Fibroblast of lung (primary cell): ENCODE data around the gene ABHD15. TPM values are rescaled to one million over a fixed set of nuclear protein-coding genes. Genes with fewer than 3 reads are reported as not detected.

Experiments used
- DNase-seq, 2 donors: peaks; one replicate each; pipeline versions ENCODE4 v3.0.0 to v3.0.0-alpha.2; 2010; ENCODE audit warnings: low read depth in 2 of 2
- H2AFZ ChIP-seq: 2 replicates; pipeline ENCODE4 v1.5.1; 2012; ENCODE audit warnings: low read length, control low read depth, inconsistent platforms
- H3K27ac ChIP-seq: 2 replicates; pipeline ENCODE4 v1.5.1; 2011; ENCODE audit warnings: low read length, control low read depth; ENCODE audit not compliant: insufficient read depth
- H3K27me3 ChIP-seq: 2 replicates; pipeline ENCODE4 v1.5.1; 2011; ENCODE audit warnings: mild to moderate bottlenecking, low read length; ENCODE audit not compliant: control insufficient read depth, insufficient read depth
- H3K36me3 ChIP-seq: 2 replicates; pipeline ENCODE4 v1.5.1; 2011; ENCODE audit warnings: low read length; ENCODE audit not compliant: control insufficient read depth, insufficient read depth
- H3K4me1 ChIP-seq: 2 replicates; pipeline ENCODE4 v1.5.1; 2011; ENCODE audit warnings: low read length; ENCODE audit not compliant: control insufficient read depth, insufficient read depth; ENCODE audit errors: extremely low read depth
- H3K4me2 ChIP-seq: 2 replicates; pipeline ENCODE4 v1.5.1; 2011; ENCODE audit warnings: low read length, control low read depth; ENCODE audit not compliant: insufficient read depth; ENCODE audit errors: extremely low read depth
- H3K4me3 ChIP-seq, 4 experiments: fragments of 200-600 bp in 1 of 4; sonication (generic) in 1 of 4; replicated peaks in 1 of 4; 2 replicates each; pipeline ENCODE4 v1.5.1; 2011 to 2016; ENCODE audit warnings: low read length in 4 of 4, low read depth in 3 of 4, mild to moderate bottlenecking in 3 of 4, control low read depth in 2 of 4, inconsistent platforms in 1 of 4, mixed read lengths in 1 of 4; ENCODE audit not compliant: insufficient read depth in 1 of 4; ENCODE audit errors: control extremely low read depth in 1 of 4
- H3K79me2 ChIP-seq: 2 replicates; pipeline ENCODE4 v1.5.1; 2012; ENCODE audit warnings: mild to moderate bottlenecking, low read length, inconsistent platforms; ENCODE audit not compliant: control insufficient read depth, insufficient read depth
- H3K9ac ChIP-seq: 2 replicates; pipeline ENCODE4 v1.5.1; 2011; ENCODE audit warnings: mild to moderate bottlenecking, low read length, control low read depth; ENCODE audit not compliant: insufficient read depth
- H3K9me3 ChIP-seq: 2 replicates; pipeline ENCODE4 v1.5.1; 2012; ENCODE audit warnings: low read depth, low read length; ENCODE audit not compliant: control insufficient read depth, insufficient read depth
- H4K20me1 ChIP-seq: 2 replicates; pipeline ENCODE4 v1.5.1; 2011; ENCODE audit warnings: low read length; ENCODE audit not compliant: control insufficient read depth, insufficient read depth; ENCODE audit errors: extremely low read depth
- EZH2 ChIP-seq: IDR thresholded peaks from 2 replicates; pipeline ENCODE4 v1.5.1; 2012; ENCODE audit warnings: low read length, control low read depth, mild to moderate bottlenecking; ENCODE audit errors: missing control alignments
- polyA plus RNA-seq, 2 donors: library from polyadenylated mRNA; depleted of rRNA in 1 of 2; stranded (reverse) in 1 of 2; unstranded in 1 of 2; fragments of >200 nt; gene quantifications; 2 replicates each; pipeline ENCODE4 v1.2.1, GENCODE V29; 2011 to 2012; ENCODE audit warnings: missing spikeins in 1 of 2
- total RNA-seq: library from RNA; depleted of rRNA; stranded (reverse); fragments of >200 nt; gene quantifications from 2 replicates; pipeline ENCODE4 v1.2.1, GENCODE V29; 2014
- TF ChIP-seq, protein P1 (sequence below), 2 donors: IDR thresholded peaks in 1 of 2; conservative IDR thresholded peaks in 1 of 2; 1 replicate in 1 of 2; 2 replicates in 1 of 2; pipeline ENCODE4 v1.5.1; 2011 to 2012; ENCODE audit warnings: low read length in 2 of 2, control low read depth in 1 of 2, inconsistent platforms in 1 of 2, low read depth in 1 of 2, mild to moderate bottlenecking in 1 of 2

Gene ABHD15
- total and polyA plus RNA-seq, 2 donors (not counting 1 experiment from before 2014, with no cell fraction given), result 4.1 to 11.9 TPM

DNA sequence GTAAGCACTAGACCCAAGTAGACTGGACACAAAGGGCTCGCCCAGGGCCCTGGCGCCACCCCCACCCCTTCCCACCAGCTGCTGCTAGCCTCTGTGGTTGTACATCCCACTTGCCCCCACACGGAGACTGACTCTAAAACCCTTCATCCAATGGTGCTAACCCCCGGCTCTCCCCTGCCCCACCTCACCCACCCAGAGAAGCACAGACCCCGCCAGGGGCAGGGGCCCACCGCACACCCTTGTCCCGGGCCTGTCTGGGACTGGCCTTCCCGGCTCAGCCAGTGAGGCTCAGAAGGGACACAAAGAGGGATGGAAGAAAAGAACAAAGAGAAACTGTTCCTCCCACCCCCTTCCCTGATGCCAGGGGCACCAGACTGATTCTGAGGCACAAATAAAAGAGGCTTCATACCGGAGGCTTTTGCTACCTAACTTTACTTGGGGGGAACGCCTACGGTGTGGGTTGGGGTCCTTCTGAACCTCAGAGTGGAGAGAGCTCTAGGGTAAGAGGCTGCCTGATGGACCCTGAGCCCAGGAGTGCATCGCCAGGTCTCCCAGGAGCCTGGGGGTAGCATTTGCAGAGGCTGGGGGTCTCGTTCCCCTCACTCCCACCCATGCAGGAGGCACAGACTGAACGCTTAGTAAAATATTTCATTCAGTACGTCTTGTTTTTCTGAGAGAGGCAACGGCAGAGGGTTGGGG, 47.7 kb upstream of the ABHD15 start:
- H4K20me1 ChIP-seq, result no peaks in the 10 kb centered on the region
- no peaks in the 10 kb centered on the region for H3K9me3 ChIP-seq
- no peaks in the 10 kb centered on the region for H3K27me3 ChIP-seq
- no peak for TF ChIP-seq EZH2
- TF ChIP-seq, protein P1, sequence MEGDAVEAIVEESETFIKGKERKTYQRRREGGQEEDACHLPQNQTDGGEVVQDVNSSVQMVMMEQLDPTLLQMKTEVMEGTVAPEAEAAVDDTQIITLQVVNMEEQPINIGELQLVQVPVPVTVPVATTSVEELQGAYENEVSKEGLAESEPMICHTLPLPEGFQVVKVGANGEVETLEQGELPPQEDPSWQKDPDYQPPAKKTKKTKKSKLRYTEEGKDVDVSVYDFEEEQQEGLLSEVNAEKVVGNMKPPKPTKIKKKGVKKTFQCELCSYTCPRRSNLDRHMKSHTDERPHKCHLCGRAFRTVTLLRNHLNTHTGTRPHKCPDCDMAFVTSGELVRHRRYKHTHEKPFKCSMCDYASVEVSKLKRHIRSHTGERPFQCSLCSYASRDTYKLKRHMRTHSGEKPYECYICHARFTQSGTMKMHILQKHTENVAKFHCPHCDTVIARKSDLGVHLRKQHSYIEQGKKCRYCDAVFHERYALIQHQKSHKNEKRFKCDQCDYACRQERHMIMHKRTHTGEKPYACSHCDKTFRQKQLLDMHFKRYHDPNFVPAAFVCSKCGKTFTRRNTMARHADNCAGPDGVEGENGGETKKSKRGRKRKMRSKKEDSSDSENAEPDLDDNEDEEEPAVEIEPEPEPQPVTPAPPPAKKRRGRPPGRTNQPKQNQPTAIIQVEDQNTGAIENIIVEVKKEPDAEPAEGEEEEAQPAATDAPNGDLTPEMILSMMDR (conservative IDR thresholded peaks at IDR 0.05 in 1 of 2, IDR thresholded peaks at IDR 0.05 in 1 of 2; ENCODE audit: low read depth in 1 of 2, low read length in 2 of 2), result no peak
- no peak for DNase-seq
- no peak overlapping the region for H3K9ac ChIP-seq
- no peak overlapping the region for H3K4me2 ChIP-seq
- no peaks in the 10 kb centered on the region for H3K36me3 ChIP-seq
- peaks cover 17% of the 10 kb centered on the region for H3K4me1 ChIP-seq
- no peaks in the 10 kb centered on the region for H3K79me2 ChIP-seq
- H3K4me3 ChIP-seq, result no peak overlapping the region
- H3K27ac ChIP-seq, result no peak overlapping the region
- H2AFZ ChIP-seq, result no peak overlapping the region

DNA sequence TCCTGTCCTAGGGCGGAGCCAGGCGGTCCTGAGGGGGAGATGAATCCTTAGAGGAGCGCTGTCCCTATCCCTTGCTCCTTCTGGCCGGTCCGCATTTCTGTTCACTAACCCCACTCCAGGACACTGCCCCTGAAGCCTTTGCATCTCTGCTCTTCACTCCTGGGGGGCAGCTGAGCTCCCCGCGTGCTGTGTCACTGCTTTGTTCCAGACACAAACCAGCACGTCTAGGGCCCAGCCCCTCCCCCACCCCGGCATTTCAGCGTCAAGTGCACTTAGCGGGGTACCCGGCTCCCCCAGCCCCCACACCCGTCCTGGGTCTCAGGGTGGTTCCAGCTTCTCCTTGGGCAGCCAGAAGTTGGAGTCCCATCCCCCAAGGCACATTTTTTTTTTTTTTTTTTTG, 47.0 kb upstream of the ABHD15 start:
- H3K4me2 ChIP-seq, result peak overlapping the region; percentile 41

DNA sequence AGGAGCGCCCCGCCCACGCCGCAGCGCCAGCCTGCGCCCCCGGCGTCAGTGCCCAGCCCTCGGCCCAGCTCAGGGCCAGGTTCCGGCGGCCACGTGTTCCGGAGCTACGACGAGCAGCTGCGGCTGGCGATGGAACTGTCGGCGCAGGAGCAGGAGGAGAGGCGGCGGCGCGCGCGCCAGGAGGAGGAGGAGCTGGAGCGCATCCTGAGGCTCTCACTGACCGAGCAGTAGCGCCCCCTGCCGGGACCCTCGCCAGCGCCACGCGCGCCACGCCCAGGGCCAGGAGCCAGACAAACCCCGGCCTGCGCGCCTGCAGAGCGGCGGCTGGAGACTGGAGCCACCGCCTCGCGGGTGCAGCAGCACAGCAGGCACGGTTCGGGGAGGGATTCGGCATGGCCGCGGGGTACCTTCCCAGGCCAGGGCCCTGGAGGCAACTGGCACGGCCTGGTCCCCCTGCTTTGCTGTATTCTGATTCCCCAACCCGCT, 46.6 kb upstream of the ABHD15 start:
- Histone ChIP-seq H3K9ac (no peak overlapping the region), H3K4me2 (peak overlapping the region; percentile 41), H3K79me2 (no peaks in the 10 kb centered on the region), H2AFZ (peak overlapping the region; percentile 39), H3K4me3 (peak overlapping the region in 1 of 4 experiments; percentile 27), H3K9me3 (no peaks in the 10 kb centered on the region), H3K27ac (no peak overlapping the region), H3K27me3 (no peaks in the 10 kb centered on the region), H4K20me1 (no peaks in the 10 kb centered on the region), H3K36me3 (no peaks in the 10 kb centered on the region), H3K4me1 (peaks cover 10% of the 10 kb centered on the region)
- DNase-seq, result peak; percentile 75 to 87
- no peak for TF ChIP-seq EZH2
- TF ChIP-seq, protein P1 (conservative IDR thresholded peaks at IDR 0.05 in 1 of 2, IDR thresholded peaks at IDR 0.05 in 1 of 2; ENCODE audit: low read depth in 1 of 2, low read length in 2 of 2), result peak; percentile 39 to 61

More for the DNA sequence above, 47.0 kb upstream of the ABHD15 start:
- Histone ChIP-seq H3K27ac (no peak overlapping the region), H3K36me3 (no peaks in the 10 kb centered on the region), H3K4me3 (peak overlapping the region in 1 of 4 experiments; percentile 27), H4K20me1 (no peaks in the 10 kb centered on the region), H3K9me3 (no peaks in the 10 kb centered on the region), H3K27me3 (no peaks in the 10 kb centered on the region), H3K4me1 (peaks cover 11% of the 10 kb centered on the region), H3K79me2 (no peaks in the 10 kb centered on the region), H3K9ac (no peak overlapping the region), H2AFZ (peak overlapping the region; percentile 39)
- no peak for DNase-seq
- TF ChIP-seq EZH2, result no peak
